Neural progenitor cell (in vitro differentiated cells): ENCODE data around the gene S100PBP. TPM values are rescaled to one million over a fixed set of nuclear protein-coding genes. Genes with fewer than 3 reads are reported as not detected.

Experiments
- DNase-seq: peaks from one replicate; pipeline ENCODE4 v3.0.0-alpha.2; 2016; ENCODE audit warnings: low spot score
- H2AFZ ChIP-seq: fragments of 200-600 bp; sonication (generic); replicated peaks from 2 replicates; pipeline ENCODE4 v1.6.1; 2016; ENCODE audit warnings: antibody characterized with exemption
- H3F3A ChIP-seq: fragments of 200-600 bp; sonication (generic); 2 replicates; pipeline ENCODE4 v1.6.1; 2016; ENCODE audit warnings: antibody characterized with exemption, low read depth
- H3K27ac ChIP-seq: fragments of 200-600 bp; sonication (generic); 2 replicates; pipeline ENCODE4 v1.5.1; 2016; ENCODE audit warnings: mild to moderate bottlenecking
- H3K27me3 ChIP-seq: fragments of 200-600 bp; sonication (generic); 2 replicates; pipeline ENCODE4 v1.6.1; 2016; ENCODE audit warnings: mild to moderate bottlenecking, moderate library complexity
- H3K36me3 ChIP-seq: fragments of 200-600 bp; sonication (generic); 2 replicates; pipeline ENCODE4 v1.5.1; 2016
- H3K4me1 ChIP-seq: fragments of 200-600 bp; sonication (generic); 2 replicates; pipeline ENCODE4 v1.6.1; 2016; ENCODE audit warnings: mixed run types
- H3K4me2 ChIP-seq: fragments of 200-600 bp; sonication (generic); 2 replicates; pipeline ENCODE4 v1.6.1; 2016
- H3K4me3 ChIP-seq: fragments of 200-600 bp; sonication (generic); 2 replicates; pipeline ENCODE4 v1.5.1; 2016
- H3K79me2 ChIP-seq: fragments of 200-600 bp; sonication (generic); 2 replicates; pipeline ENCODE4 v1.6.1; 2016; ENCODE audit warnings: low read depth
- H3K9ac ChIP-seq: fragments of 200-600 bp; sonication (generic); 2 replicates; pipeline ENCODE4 v1.6.1; 2016
- H3K9me3 ChIP-seq: fragments of 200-600 bp; sonication (generic); 2 replicates; pipeline ENCODE4 v1.5.1; 2016; ENCODE audit warnings: low read depth
- H4K20me1 ChIP-seq: fragments of 200-600 bp; sonication (generic); 2 replicates; pipeline ENCODE4 v1.6.1; 2016; ENCODE audit warnings: low read depth
- H3K27ac Mint-ChIP-seq: 3 replicates; pipeline ENCODE4 v1.8.0; 2021; ENCODE audit warnings: mixed read lengths
- H3K27me3 Mint-ChIP-seq: 2 replicates; pipeline ENCODE4 v1.8.0; 2022; ENCODE audit warnings: low read depth, mild to moderate bottlenecking, inconsistent platforms, moderate library complexity, mixed read lengths; ENCODE audit not compliant: insufficient read depth
- H3K36me3 Mint-ChIP-seq: 3 replicates; pipeline ENCODE4 v1.8.0; 2021; ENCODE audit warnings: mixed read lengths
- H3K4me1 Mint-ChIP-seq: 3 replicates; pipeline ENCODE4 v1.8.0; 2021; ENCODE audit warnings: mixed read lengths
- H3K4me3 Mint-ChIP-seq: 3 replicates; pipeline ENCODE4 v1.8.0; 2021; ENCODE audit warnings: mild to moderate bottlenecking, moderate library complexity, mixed read lengths
- H3K9me3 Mint-ChIP-seq: 3 replicates; pipeline ENCODE4 v1.8.0; 2020; ENCODE audit warnings: mixed read lengths
- EZH2 ChIP-seq: fragments of 200-600 bp; sonication (generic); IDR thresholded peaks from 2 replicates; pipeline ENCODE4 v1.6.1; 2017; ENCODE audit warnings: antibody characterized with exemption, mild to moderate bottlenecking, moderate library complexity
- EZH2phosphoT487 ChIP-seq: fragments of 200-600 bp; sonication (generic); IDR thresholded peaks from 2 replicates; pipeline ENCODE4 v1.6.1; 2017; ENCODE audit warnings: antibody characterized with exemption
- total RNA-seq: library from RNA; depleted of rRNA; stranded (reverse); fragments of >200 nt; gene quantifications from 2 replicates; pipeline ENCODE4 v1.2.3, GENCODE V29; 2015; ENCODE audit warnings: low replicate concordance
- TF ChIP-seq, protein P1 (sequence below): fragments of 200-600 bp; sonication (generic); IDR thresholded peaks from 2 replicates; pipeline ENCODE4 v1.5.1; 2017; ENCODE audit warnings: antibody characterized with exemption, mild to moderate bottlenecking

The S100PBP gene
- total RNA-seq, 1 donor from 2014 or later, result 107 TPM

DNA sequence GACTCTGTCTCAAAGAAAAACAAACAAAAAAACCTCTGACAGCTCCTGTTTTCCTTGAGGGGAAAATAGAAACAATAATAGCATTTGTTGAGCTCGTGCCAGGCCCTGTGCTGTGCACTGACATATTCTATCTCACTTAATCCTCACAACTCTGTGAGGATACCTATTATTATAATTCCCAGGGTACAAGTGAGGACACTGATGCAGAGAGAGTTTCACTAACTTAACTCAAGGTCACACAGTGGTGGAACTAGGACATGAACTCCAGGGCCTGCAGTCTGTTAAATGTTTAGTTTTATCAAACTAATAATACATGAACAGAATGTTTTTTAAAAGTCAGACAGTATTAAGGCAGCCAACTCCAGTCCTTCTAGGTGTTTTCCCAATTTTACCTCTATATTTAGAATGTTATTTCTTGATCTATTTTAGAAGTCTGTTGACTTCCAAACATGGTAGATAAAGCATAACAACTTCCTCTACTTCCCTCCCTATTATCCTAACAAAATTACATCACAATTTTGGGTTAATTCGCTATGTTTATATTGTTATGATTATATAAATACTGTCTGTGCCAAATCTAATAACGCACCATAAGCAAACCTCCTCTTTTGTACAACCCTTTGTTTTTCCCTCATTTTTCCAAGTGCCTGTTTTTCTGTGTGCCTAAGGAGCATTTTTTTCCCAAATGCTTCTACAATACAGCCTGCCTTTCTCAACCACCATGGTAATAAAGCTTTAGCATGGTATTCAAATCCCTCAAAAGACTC is 48.4 kb downstream of the S100PBP start:
- H3K4me2 ChIP-seq, result no peak overlapping the region
- H3K4me1 Mint-ChIP-seq, result peaks cover 42% of the 10 kb centered on the region

DNA sequence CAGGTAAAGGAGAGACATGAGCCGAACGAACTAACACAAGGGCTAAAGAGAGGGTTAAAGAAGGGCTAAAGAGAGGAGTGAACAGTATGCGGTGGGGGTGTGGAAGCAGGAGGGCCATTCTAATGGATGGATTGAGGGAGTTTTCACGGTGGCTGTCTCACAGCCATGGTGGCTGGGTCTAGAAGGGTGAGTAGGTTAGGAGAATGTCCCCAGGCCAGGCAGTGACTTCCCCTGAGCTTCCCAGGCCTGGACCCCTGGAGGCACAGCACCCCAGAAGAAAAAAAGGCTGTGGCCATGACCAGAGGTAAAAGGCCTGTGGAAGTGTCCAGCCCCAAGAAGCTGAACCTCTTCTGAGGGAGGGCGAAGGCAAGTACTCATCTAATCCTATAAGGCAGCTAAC is 49.7 kb downstream of the S100PBP start:
- H3K9ac ChIP-seq, result no peak overlapping the region
- no peaks in the 10 kb centered on the region for H3K79me2 ChIP-seq
- peaks cover 54% of the 10 kb centered on the region for H3K4me1 Mint-ChIP-seq
- H3K9me3 ChIP-seq, result no peaks in the 10 kb centered on the region
- H2AFZ ChIP-seq, result no peak overlapping the region
- H3K27me3 ChIP-seq, result peaks cover 18% of the 10 kb centered on the region
- H3K4me3 ChIP-seq, result no peak overlapping the region
- no peak for TF ChIP-seq EZH2phosphoT487
- TF ChIP-seq, protein P1, sequence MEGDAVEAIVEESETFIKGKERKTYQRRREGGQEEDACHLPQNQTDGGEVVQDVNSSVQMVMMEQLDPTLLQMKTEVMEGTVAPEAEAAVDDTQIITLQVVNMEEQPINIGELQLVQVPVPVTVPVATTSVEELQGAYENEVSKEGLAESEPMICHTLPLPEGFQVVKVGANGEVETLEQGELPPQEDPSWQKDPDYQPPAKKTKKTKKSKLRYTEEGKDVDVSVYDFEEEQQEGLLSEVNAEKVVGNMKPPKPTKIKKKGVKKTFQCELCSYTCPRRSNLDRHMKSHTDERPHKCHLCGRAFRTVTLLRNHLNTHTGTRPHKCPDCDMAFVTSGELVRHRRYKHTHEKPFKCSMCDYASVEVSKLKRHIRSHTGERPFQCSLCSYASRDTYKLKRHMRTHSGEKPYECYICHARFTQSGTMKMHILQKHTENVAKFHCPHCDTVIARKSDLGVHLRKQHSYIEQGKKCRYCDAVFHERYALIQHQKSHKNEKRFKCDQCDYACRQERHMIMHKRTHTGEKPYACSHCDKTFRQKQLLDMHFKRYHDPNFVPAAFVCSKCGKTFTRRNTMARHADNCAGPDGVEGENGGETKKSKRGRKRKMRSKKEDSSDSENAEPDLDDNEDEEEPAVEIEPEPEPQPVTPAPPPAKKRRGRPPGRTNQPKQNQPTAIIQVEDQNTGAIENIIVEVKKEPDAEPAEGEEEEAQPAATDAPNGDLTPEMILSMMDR, result no peak
- TF ChIP-seq EZH2, result no peak
- DNase-seq, result no peak
- H4K20me1 ChIP-seq, result no peaks in the 10 kb centered on the region
- H3K36me3 ChIP-seq, result no peaks in the 10 kb centered on the region
- H3K4me1 ChIP-seq, result peaks cover 25% of the 10 kb centered on the region
- no peak overlapping the region for H3K4me2 ChIP-seq
- no peak overlapping the region for H3K4me3 Mint-ChIP-seq
- no peak overlapping the region for H3K27ac ChIP-seq
- H3K27ac Mint-ChIP-seq, result no peak overlapping the region
- peaks cover 15% of the 10 kb centered on the region for H3K27me3 Mint-ChIP-seq
- H3K36me3 Mint-ChIP-seq, result peaks cover 11% of the 10 kb centered on the region
- peaks cover 27% of the 10 kb centered on the region for H3F3A ChIP-seq
- H3K9me3 Mint-ChIP-seq, result no peaks in the 10 kb centered on the region

More for the DNA sequence above, 48.4 kb downstream of the S100PBP start:
- no peaks in the 10 kb centered on the region for H3K36me3 ChIP-seq
- no peak overlapping the region for H3K27ac ChIP-seq
- H3K4me3 ChIP-seq, result no peak overlapping the region
- Mint-ChIP-seq H3K27ac (no peak overlapping the region), H3K36me3 (peaks cover 17% of the 10 kb centered on the region), H3K9me3 (no peaks in the 10 kb centered on the region), H3K4me3 (no peak overlapping the region), H3K27me3 (peaks cover 12% of the 10 kb centered on the region)
- H3K27me3 ChIP-seq, result peaks cover 14% of the 10 kb centered on the region
- no peak for DNase-seq
- TF ChIP-seq EZH2phosphoT487 (no peak), EZH2 (no peak)
- TF ChIP-seq, protein P1, result no peak
- no peak overlapping the region for H2AFZ ChIP-seq
- H3K79me2 ChIP-seq, result no peaks in the 10 kb centered on the region
- H4K20me1 ChIP-seq, result no peaks in the 10 kb centered on the region
- H3K9me3 ChIP-seq, result no peaks in the 10 kb centered on the region
- peaks cover 15% of the 10 kb centered on the region for H3F3A ChIP-seq
- no peak overlapping the region for H3K9ac ChIP-seq
- H3K4me1 ChIP-seq, result peaks cover 12% of the 10 kb centered on the region

DNA sequence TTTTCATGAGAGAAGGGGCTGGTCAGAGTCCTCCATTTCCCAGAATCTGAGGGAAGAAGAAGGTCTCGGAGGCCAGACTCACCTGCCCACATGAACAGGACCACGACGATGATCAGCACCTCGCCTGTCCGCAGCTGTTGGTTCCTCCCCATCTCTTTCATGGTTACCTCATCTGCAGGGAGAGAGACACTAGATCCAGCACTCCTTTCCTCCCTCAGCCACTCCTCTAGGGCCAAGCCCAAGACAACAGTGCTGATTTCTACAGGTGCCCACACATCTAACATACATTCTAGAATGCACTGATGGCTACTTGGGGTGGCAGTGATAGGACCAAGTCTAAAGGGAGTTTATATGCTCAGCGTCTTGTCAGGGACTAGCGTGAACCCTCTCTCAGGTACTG is 50.2 kb downstream of the S100PBP start:
- Mint-ChIP-seq H3K4me3 (no peak overlapping the region), H3K27me3 (peaks cover 18% of the 10 kb centered on the region), H3K27ac (no peak overlapping the region), H3K4me1 (peaks cover 54% of the 10 kb centered on the region), H3K9me3 (no peaks in the 10 kb centered on the region), H3K36me3 (peaks cover 8% of the 10 kb centered on the region)
- H3K4me3 ChIP-seq, result no peak overlapping the region
- peaks cover 18% of the 10 kb centered on the region for H3K27me3 ChIP-seq
- H3K36me3 ChIP-seq, result no peaks in the 10 kb centered on the region
- peaks cover 28% of the 10 kb centered on the region for H3K4me1 ChIP-seq
- no peak overlapping the region for H3K4me2 ChIP-seq
- no peaks in the 10 kb centered on the region for H3K79me2 ChIP-seq
- H4K20me1 ChIP-seq, result no peaks in the 10 kb centered on the region
- H2AFZ ChIP-seq, result no peak overlapping the region
- TF ChIP-seq EZH2phosphoT487 (no peak), EZH2 (no peak)
- TF ChIP-seq, protein P1, result no peak
- no peak for DNase-seq
- no peak overlapping the region for H3K9ac ChIP-seq
- H3F3A ChIP-seq, result peaks cover 32% of the 10 kb centered on the region
- no peaks in the 10 kb centered on the region for H3K9me3 ChIP-seq
- H3K27ac ChIP-seq, result no peak overlapping the region
